Liver (tissue), 9 donors: ENCODE measurements around the gene COMTD1. TPM values are rescaled to one million over a fixed set of nuclear protein-coding genes. Genes with fewer than 3 reads are reported as not detected.

Experiments
- DNase-seq: peaks from one replicate; pipeline ENCODE4 v3.0.0-alpha.2; 2017; ENCODE audit warnings: low spot score
- H3K27ac ChIP-seq, 2 donors: one replicate each; pipeline ENCODE4 v1.7.0; 2013; ENCODE audit warnings: inconsistent platforms in 2 of 2, low read length in 2 of 2, control low read depth in 1 of 2, low read depth in 1 of 2, mild to moderate bottlenecking in 1 of 2
- H3K27me3 ChIP-seq, 4 donors: one replicate each; pipeline versions ENCODE4 v1.6.1 to v1.7.0; 2013; ENCODE audit warnings: low read length in 3 of 4, inconsistent platforms in 1 of 4, mild to moderate bottlenecking in 1 of 4, moderate library complexity in 1 of 4; ENCODE audit not compliant: control insufficient read depth in 4 of 4, insufficient read depth in 4 of 4
- H3K36me3 ChIP-seq, 4 donors: one replicate each; pipeline versions ENCODE4 v1.6.1 to v1.7.0; 2013; ENCODE audit warnings: low read length in 3 of 4, mild to moderate bottlenecking in 3 of 4, low read depth in 1 of 4, moderate library complexity in 1 of 4; ENCODE audit not compliant: control insufficient read depth in 4 of 4, insufficient read depth in 3 of 4
- H3K4me1 ChIP-seq, 4 donors: one replicate each; pipeline versions ENCODE4 v1.6.1 to v1.7.0; 2013; ENCODE audit warnings: low read length in 3 of 4, mild to moderate bottlenecking in 3 of 4, moderate library complexity in 1 of 4; ENCODE audit not compliant: control insufficient read depth in 4 of 4, insufficient read depth in 4 of 4
- H3K4me3 ChIP-seq, 3 donors: one replicate each; pipeline versions ENCODE4 v1.6.1 to v1.7.0; 2013; ENCODE audit warnings: low read length in 3 of 3, control low read depth in 1 of 3, low read depth in 1 of 3, mild to moderate bottlenecking in 1 of 3
- H3K9ac ChIP-seq, 2 donors: one replicate each; pipeline ENCODE4 v1.7.0; 2013; ENCODE audit warnings: low read length in 2 of 2, mild to moderate bottlenecking in 2 of 2, moderate library complexity in 2 of 2, control low read depth in 1 of 2, low read depth in 1 of 2
- H3K9me3 ChIP-seq, 4 donors: one replicate each; pipeline versions ENCODE4 v1.6.1 to v1.7.0; 2013; ENCODE audit warnings: low read length in 3 of 4; ENCODE audit not compliant: control insufficient read depth in 4 of 4
- EGR1 ChIP-seq, 2 donors: IDR thresholded peaks; 2 replicates each; pipeline ENCODE4 v1.6.1; 2016 to 2018; ENCODE audit warnings: antibody characterized with exemption in 2 of 2, low read depth in 2 of 2
- FOXA1 ChIP-seq: IDR thresholded peaks from 2 replicates; pipeline ENCODE4 v1.6.1; 2016; ENCODE audit warnings: antibody characterized with exemption
- FOXA2 ChIP-seq: IDR thresholded peaks from 2 replicates; pipeline ENCODE4 v1.6.1; 2016; ENCODE audit warnings: antibody characterized with exemption
- GABPA ChIP-seq, 2 donors: IDR thresholded peaks in 1 of 2; conservative IDR thresholded peaks in 1 of 2; 2 replicates each; pipeline ENCODE4 v1.6.1; 2016; ENCODE audit warnings: antibody characterized with exemption in 2 of 2, mild to moderate bottlenecking in 1 of 2, moderate library complexity in 1 of 2
- HNF4A ChIP-seq, 2 donors: conservative IDR thresholded peaks; 2 replicates each; pipeline ENCODE4 v1.6.1; 2016; ENCODE audit warnings: antibody characterized with exemption in 2 of 2, mild to moderate bottlenecking in 2 of 2
- HNF4G ChIP-seq: IDR thresholded peaks from 2 replicates; pipeline ENCODE4 v1.6.1; 2016; ENCODE audit warnings: antibody characterized with exemption
- MAX ChIP-seq: IDR thresholded peaks from 2 replicates; pipeline ENCODE4 v1.6.1; 2016; ENCODE audit warnings: antibody characterized with exemption
- NR2F2 ChIP-seq: IDR thresholded peaks from 2 replicates; pipeline ENCODE4 v1.6.1; 2016; ENCODE audit warnings: antibody characterized with exemption
- RAD21 ChIP-seq, 2 donors: IDR thresholded peaks; 2 replicates each; pipeline ENCODE4 v1.6.1; 2016; ENCODE audit warnings: antibody characterized with exemption in 2 of 2, mild to moderate bottlenecking in 2 of 2
- RXRA ChIP-seq, 2 donors: IDR thresholded peaks; 2 replicates each; pipeline ENCODE4 v1.6.1; 2017 to 2018; ENCODE audit warnings: antibody characterized with exemption in 2 of 2, mild to moderate bottlenecking in 1 of 2
- SP1 ChIP-seq: IDR thresholded peaks from 2 replicates; pipeline ENCODE4 v1.6.1; 2018; ENCODE audit warnings: antibody characterized with exemption, mild to moderate bottlenecking
- TAF1 ChIP-seq: conservative IDR thresholded peaks from 2 replicates; pipeline ENCODE4 v1.6.1; 2016; ENCODE audit warnings: antibody characterized with exemption, mild to moderate bottlenecking
- YY1 ChIP-seq: IDR thresholded peaks from 2 replicates; pipeline ENCODE4 v1.6.1; 2016; ENCODE audit warnings: antibody characterized with exemption, mild to moderate bottlenecking
- WGBS: extraction: QIAGEN DNeasy Blood & Tissue Kit; methylation state at CpG from one replicate; pipeline ENCODE4 v1.1.7; 2013; 5-methylcytosine and 5-hydroxymethylcytosine counted together
- polyA plus RNA-seq, 2 donors: library from polyadenylated mRNA; stranded (reverse) in 1 of 2; unstranded in 1 of 2; fragments of 200-250 nt in 1 of 2; fragments of >200 nt in 1 of 2; fragmentation: Nextera tagmentation in 1 of 2; extraction: Ambion mirVana in 1 of 2; gene quantifications; one replicate each; pipeline versions ENCODE4 v1.2.1 to v1.2.3, GENCODE V29; 2013 to 2015
- total RNA-seq, 2 donors: library from RNA; depleted of rRNA; stranded (reverse); fragments of >200 nt; gene quantifications; one replicate each; pipeline ENCODE4 v1.2.3, GENCODE V29; 2014
- TF ChIP-seq, protein P1 (sequence below): IDR thresholded peaks from 2 replicates; pipeline ENCODE4 v1.6.1; 2016; ENCODE audit warnings: antibody characterized with exemption, mild to moderate bottlenecking
- TF ChIP-seq, protein P2 (sequence below): IDR thresholded peaks from 2 replicates; pipeline ENCODE4 v1.6.1; 2016; ENCODE audit warnings: antibody characterized with exemption
- TF ChIP-seq, protein P3 (sequence below): fragments of 150-350 bp; IDR thresholded peaks from 2 replicates; pipeline ENCODE4 v1.5.1; 2017; ENCODE audit warnings: improper control_type of control experiment, low read depth, low read length; ENCODE audit not compliant: missing input control
- donor health status: healthy.
- donor health status: healthy.
- donor health status: healthy.
- donor health status: healthy.
- donor health status: healthy.

COMTD1 gene
- total and polyA plus RNA-seq, 4 donors, result 6.5 to 44.2 (median 26.5) TPM

DNA sequence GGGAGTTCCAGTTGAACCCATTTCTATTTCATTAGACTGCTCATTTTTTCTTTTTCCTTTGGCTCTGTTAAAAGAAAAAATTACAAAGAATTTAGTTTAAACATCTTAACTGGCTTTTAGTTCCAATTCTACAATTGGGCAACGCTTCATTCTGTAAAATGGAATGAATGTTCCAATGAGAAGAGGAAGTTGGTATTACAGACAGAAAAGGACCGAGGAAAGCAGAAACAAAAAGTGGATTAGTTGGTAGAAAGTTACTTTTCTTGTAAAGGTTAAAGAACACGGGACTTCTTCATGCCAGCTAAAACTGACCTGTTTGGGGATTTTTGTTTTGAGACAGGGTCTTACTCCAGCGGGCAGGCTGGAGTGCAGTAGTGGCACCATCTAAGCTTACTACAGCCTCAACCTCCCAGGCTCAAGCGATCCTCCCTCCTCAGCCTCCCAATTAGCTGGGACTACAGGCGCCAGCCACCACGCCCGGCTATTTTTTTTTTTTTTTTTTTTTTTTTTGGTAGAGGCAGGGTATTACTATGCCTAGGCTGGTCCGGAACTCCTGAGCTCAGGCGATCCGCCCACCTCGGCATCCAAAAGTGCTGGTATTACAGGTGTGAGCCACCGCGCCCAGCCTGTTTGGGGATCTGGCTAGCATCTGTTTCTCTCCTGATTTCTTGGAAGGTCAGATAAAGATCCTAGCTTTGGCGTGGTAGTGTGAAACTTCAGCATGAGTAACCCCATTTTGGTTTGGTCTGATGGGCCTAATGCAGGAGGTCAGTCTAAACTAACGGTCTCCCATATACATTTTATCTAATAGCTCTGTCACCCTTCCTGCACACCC, 26.5 kb downstream of the COMTD1 start:
- DNase-seq, result no peak
- Histone ChIP-seq H3K4me3 (peak overlapping the region; percentile 88 to 93 (median 89)), H3K27me3 (no peaks in the 10 kb centered on the region), H3K9ac (peak overlapping the region; percentile 85 to 91), H3K9me3 (no peaks in the 10 kb centered on the region), H3K4me1 (peaks cover 2 to 21% (median 15%) of the 10 kb centered on the region in 4 donors), H3K36me3 (peaks cover 2 to 10% (median 6%) of the 10 kb centered on the region in 4 donors), H3K27ac (peak overlapping the region; percentile 96 to 97)
- 81% methylated on average over 16 of the region's 16 CpGs for WGBS
- TF ChIP-seq, protein P1, sequence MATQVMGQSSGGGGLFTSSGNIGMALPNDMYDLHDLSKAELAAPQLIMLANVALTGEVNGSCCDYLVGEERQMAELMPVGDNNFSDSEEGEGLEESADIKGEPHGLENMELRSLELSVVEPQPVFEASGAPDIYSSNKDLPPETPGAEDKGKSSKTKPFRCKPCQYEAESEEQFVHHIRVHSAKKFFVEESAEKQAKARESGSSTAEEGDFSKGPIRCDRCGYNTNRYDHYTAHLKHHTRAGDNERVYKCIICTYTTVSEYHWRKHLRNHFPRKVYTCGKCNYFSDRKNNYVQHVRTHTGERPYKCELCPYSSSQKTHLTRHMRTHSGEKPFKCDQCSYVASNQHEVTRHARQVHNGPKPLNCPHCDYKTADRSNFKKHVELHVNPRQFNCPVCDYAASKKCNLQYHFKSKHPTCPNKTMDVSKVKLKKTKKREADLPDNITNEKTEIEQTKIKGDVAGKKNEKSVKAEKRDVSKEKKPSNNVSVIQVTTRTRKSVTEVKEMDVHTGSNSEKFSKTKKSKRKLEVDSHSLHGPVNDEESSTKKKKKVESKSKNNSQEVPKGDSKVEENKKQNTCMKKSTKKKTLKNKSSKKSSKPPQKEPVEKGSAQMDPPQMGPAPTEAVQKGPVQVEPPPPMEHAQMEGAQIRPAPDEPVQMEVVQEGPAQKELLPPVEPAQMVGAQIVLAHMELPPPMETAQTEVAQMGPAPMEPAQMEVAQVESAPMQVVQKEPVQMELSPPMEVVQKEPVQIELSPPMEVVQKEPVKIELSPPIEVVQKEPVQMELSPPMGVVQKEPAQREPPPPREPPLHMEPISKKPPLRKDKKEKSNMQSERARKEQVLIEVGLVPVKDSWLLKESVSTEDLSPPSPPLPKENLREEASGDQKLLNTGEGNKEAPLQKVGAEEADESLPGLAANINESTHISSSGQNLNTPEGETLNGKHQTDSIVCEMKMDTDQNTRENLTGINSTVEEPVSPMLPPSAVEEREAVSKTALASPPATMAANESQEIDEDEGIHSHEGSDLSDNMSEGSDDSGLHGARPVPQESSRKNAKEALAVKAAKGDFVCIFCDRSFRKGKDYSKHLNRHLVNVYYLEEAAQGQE, result no peak
- no peak for TF ChIP-seq RAD21 (IDR thresholded peaks at IDR 0.05)
- no peak for TF ChIP-seq TAF1
- no peak for TF ChIP-seq YY1
- no peak for TF ChIP-seq EGR1 (IDR thresholded peaks at IDR 0.05; ENCODE audit: low read depth in 2 of 2)
- TF ChIP-seq NR2F2, result no peak
- no peak for TF ChIP-seq GABPA (IDR thresholded peaks at IDR 0.05 in 1 of 2, conservative IDR thresholded peaks at IDR 0.05 in 1 of 2)
- no peak for TF ChIP-seq HNF4G
- no peak for TF ChIP-seq HNF4A (conservative IDR thresholded peaks at IDR 0.05)
- TF ChIP-seq, protein P2, sequence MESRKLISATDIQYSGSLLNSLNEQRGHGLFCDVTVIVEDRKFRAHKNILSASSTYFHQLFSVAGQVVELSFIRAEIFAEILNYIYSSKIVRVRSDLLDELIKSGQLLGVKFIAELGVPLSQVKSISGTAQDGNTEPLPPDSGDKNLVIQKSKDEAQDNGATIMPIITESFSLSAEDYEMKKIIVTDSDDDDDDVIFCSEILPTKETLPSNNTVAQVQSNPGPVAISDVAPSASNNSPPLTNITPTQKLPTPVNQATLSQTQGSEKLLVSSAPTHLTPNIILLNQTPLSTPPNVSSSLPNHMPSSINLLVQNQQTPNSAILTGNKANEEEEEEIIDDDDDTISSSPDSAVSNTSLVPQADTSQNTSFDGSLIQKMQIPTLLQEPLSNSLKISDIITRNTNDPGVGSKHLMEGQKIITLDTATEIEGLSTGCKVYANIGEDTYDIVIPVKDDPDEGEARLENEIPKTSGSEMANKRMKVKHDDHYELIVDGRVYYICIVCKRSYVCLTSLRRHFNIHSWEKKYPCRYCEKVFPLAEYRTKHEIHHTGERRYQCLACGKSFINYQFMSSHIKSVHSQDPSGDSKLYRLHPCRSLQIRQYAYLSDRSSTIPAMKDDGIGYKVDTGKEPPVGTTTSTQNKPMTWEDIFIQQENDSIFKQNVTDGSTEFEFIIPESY, result no peak
- TF ChIP-seq FOXA2, result no peak
- TF ChIP-seq FOXA1, result no peak
- TF ChIP-seq, protein P3, sequence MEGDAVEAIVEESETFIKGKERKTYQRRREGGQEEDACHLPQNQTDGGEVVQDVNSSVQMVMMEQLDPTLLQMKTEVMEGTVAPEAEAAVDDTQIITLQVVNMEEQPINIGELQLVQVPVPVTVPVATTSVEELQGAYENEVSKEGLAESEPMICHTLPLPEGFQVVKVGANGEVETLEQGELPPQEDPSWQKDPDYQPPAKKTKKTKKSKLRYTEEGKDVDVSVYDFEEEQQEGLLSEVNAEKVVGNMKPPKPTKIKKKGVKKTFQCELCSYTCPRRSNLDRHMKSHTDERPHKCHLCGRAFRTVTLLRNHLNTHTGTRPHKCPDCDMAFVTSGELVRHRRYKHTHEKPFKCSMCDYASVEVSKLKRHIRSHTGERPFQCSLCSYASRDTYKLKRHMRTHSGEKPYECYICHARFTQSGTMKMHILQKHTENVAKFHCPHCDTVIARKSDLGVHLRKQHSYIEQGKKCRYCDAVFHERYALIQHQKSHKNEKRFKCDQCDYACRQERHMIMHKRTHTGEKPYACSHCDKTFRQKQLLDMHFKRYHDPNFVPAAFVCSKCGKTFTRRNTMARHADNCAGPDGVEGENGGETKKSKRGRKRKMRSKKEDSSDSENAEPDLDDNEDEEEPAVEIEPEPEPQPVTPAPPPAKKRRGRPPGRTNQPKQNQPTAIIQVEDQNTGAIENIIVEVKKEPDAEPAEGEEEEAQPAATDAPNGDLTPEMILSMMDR, result no peak
- TF ChIP-seq RXRA (IDR thresholded peaks at IDR 0.05), result no peak

DNA sequence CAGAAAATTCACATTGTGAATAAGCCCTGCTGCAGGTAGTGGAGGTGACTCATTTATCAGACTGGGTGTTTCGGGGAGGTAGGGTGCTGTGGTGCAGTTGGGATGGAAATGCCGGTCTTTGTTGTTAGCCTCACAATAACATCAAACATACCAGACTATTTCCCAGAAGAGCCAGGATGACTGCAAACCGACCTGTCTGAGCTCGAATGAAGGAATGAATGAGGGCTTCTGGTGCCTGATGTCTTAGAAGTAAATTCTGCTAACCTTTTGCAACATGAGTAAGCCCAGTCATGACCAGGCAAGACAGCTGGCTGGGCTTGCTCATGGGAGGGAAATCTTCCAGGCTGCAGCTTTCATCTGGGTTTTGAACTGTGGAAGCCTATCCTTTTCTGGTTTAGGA, 27.6 kb downstream of the COMTD1 start:
- peaks cover 0 to 3% (median 0%) of the 10 kb centered on the region in 4 donors for H3K36me3 ChIP-seq
- H3K9ac ChIP-seq, result no peak overlapping the region
- no peak overlapping the region for H3K4me3 ChIP-seq
- H3K27ac ChIP-seq, result no peak overlapping the region
- no peaks in the 10 kb centered on the region for H3K9me3 ChIP-seq
- TF ChIP-seq EGR1 (IDR thresholded peaks at IDR 0.05; ENCODE audit: low read depth in 2 of 2) (no peak), MAX (no peak), HNF4A (conservative IDR thresholded peaks at IDR 0.05) (no peak), RAD21 (IDR thresholded peaks at IDR 0.05) (no peak), FOXA1 (no peak), FOXA2 (no peak), TAF1 (no peak), SP1 (no peak)
- TF ChIP-seq, protein P3, result no peak
- WGBS, result 91% methylated on average over 4 of the region's 4 CpGs
- H3K27me3 ChIP-seq, result no peaks in the 10 kb centered on the region
- DNase-seq, result no peak
- peaks cover 2 to 21% (median 15%) of the 10 kb centered on the region in 4 donors for H3K4me1 ChIP-seq
